Fibroblast of lung (primary cell): ENCODE data around the gene OCIAD1. TPM values are rescaled to one million over a fixed set of nuclear protein-coding genes. Genes with fewer than 3 reads are reported as not detected.

Source experiments
- DNase-seq, 2 donors: peaks; one replicate each; pipeline versions ENCODE4 v3.0.0 to v3.0.0-alpha.2; 2010; ENCODE audit warnings: low read depth in 2 of 2
- H2AFZ ChIP-seq: 2 replicates; pipeline ENCODE4 v1.5.1; 2012; ENCODE audit warnings: low read length, control low read depth, inconsistent platforms
- H3K27ac ChIP-seq: 2 replicates; pipeline ENCODE4 v1.5.1; 2011; ENCODE audit warnings: low read length, control low read depth; ENCODE audit not compliant: insufficient read depth
- H3K27me3 ChIP-seq: 2 replicates; pipeline ENCODE4 v1.5.1; 2011; ENCODE audit warnings: mild to moderate bottlenecking, low read length; ENCODE audit not compliant: control insufficient read depth, insufficient read depth
- H3K36me3 ChIP-seq: 2 replicates; pipeline ENCODE4 v1.5.1; 2011; ENCODE audit warnings: low read length; ENCODE audit not compliant: control insufficient read depth, insufficient read depth
- H3K4me1 ChIP-seq: 2 replicates; pipeline ENCODE4 v1.5.1; 2011; ENCODE audit warnings: low read length; ENCODE audit not compliant: control insufficient read depth, insufficient read depth; ENCODE audit errors: extremely low read depth
- H3K4me2 ChIP-seq: 2 replicates; pipeline ENCODE4 v1.5.1; 2011; ENCODE audit warnings: low read length, control low read depth; ENCODE audit not compliant: insufficient read depth; ENCODE audit errors: extremely low read depth
- H3K4me3 ChIP-seq, 4 experiments: fragments of 200-600 bp in 1 of 4; sonication (generic) in 1 of 4; replicated peaks in 1 of 4; 2 replicates each; pipeline ENCODE4 v1.5.1; 2011 to 2016; ENCODE audit warnings: low read length in 4 of 4, low read depth in 3 of 4, mild to moderate bottlenecking in 3 of 4, control low read depth in 2 of 4, inconsistent platforms in 1 of 4, mixed read lengths in 1 of 4; ENCODE audit not compliant: insufficient read depth in 1 of 4; ENCODE audit errors: control extremely low read depth in 1 of 4
- H3K79me2 ChIP-seq: 2 replicates; pipeline ENCODE4 v1.5.1; 2012; ENCODE audit warnings: mild to moderate bottlenecking, low read length, inconsistent platforms; ENCODE audit not compliant: control insufficient read depth, insufficient read depth
- H3K9ac ChIP-seq: 2 replicates; pipeline ENCODE4 v1.5.1; 2011; ENCODE audit warnings: mild to moderate bottlenecking, low read length, control low read depth; ENCODE audit not compliant: insufficient read depth
- H3K9me3 ChIP-seq: 2 replicates; pipeline ENCODE4 v1.5.1; 2012; ENCODE audit warnings: low read depth, low read length; ENCODE audit not compliant: control insufficient read depth, insufficient read depth
- H4K20me1 ChIP-seq: 2 replicates; pipeline ENCODE4 v1.5.1; 2011; ENCODE audit warnings: low read length; ENCODE audit not compliant: control insufficient read depth, insufficient read depth; ENCODE audit errors: extremely low read depth
- CTCF ChIP-seq, 2 donors: IDR thresholded peaks in 1 of 2; conservative IDR thresholded peaks in 1 of 2; 1 replicate in 1 of 2; 2 replicates in 1 of 2; pipeline ENCODE4 v1.5.1; 2011 to 2012; ENCODE audit warnings: low read length in 2 of 2, control low read depth in 1 of 2, inconsistent platforms in 1 of 2, low read depth in 1 of 2, mild to moderate bottlenecking in 1 of 2
- EZH2 ChIP-seq: IDR thresholded peaks from 2 replicates; pipeline ENCODE4 v1.5.1; 2012; ENCODE audit warnings: low read length, control low read depth, mild to moderate bottlenecking; ENCODE audit errors: missing control alignments
- polyA plus RNA-seq, 2 donors: library from polyadenylated mRNA; depleted of rRNA in 1 of 2; stranded (reverse) in 1 of 2; unstranded in 1 of 2; fragments of >200 nt; gene quantifications; 2 replicates each; pipeline ENCODE4 v1.2.1, GENCODE V29; 2011 to 2012; ENCODE audit warnings: missing spikeins in 1 of 2
- total RNA-seq: library from RNA; depleted of rRNA; stranded (reverse); fragments of >200 nt; gene quantifications from 2 replicates; pipeline ENCODE4 v1.2.1, GENCODE V29; 2014

The OCIAD1 gene
- total and polyA plus RNA-seq, 2 donors (not counting 1 experiment from before 2014, with no cell fraction given): 92.8 to 163 TPM

GRCh38 chr4:48907706-48908477 is 77.0 kb downstream of the OCIAD1 start:
- Histone ChIP-seq H3K79me2 (no peaks in the 10 kb centered on the region), H2AFZ (no peak overlapping the region), H3K36me3 (no peaks in the 10 kb centered on the region), H3K9me3 (no peaks in the 10 kb centered on the region), H3K4me2 (no peak overlapping the region), H3K9ac (no peak overlapping the region), H3K4me3 (no peak overlapping the region), H4K20me1 (no peaks in the 10 kb centered on the region), H3K27me3 (no peaks in the 10 kb centered on the region), H3K27ac (no peak overlapping the region), H3K4me1 (peaks cover 3% of the 10 kb centered on the region)
- TF ChIP-seq CTCF (conservative IDR thresholded peaks at IDR 0.05 in 1 of 2, IDR thresholded peaks at IDR 0.05 in 1 of 2; ENCODE audit: low read depth in 1 of 2, low read length in 2 of 2) (no peak), EZH2 (no peak)
- DNase-seq: no peak

- TF ChIP-seq CTCF (conservative IDR thresholded peaks at IDR 0.05 in 1 of 2, IDR thresholded peaks at IDR 0.05 in 1 of 2; ENCODE audit: low read depth in 1 of 2, low read length in 2 of 2) (no peak), EZH2 (no peak)
These were observed 77.8 kb downstream of the OCIAD1 start for GRCh38 chr4:48908687-48909086.

GRCh38 chr4:48909697-48910096 is 78.8 kb downstream of the OCIAD1 start:
- no peak overlapping the region for H3K27ac ChIP-seq
- no peaks in the 10 kb centered on the region for H3K9me3 ChIP-seq
- TF ChIP-seq CTCF (conservative IDR thresholded peaks at IDR 0.05 in 1 of 2, IDR thresholded peaks at IDR 0.05 in 1 of 2; ENCODE audit: low read depth in 1 of 2, low read length in 2 of 2) (no peak), EZH2 (no peak)
- no peaks in the 10 kb centered on the region for H4K20me1 ChIP-seq
- no peaks in the 10 kb centered on the region for H3K79me2 ChIP-seq
- H3K4me2 ChIP-seq: peak overlapping the region; percentile 3
- H3K36me3 ChIP-seq: no peaks in the 10 kb centered on the region
- peaks cover 5% of the 10 kb centered on the region for H3K4me1 ChIP-seq
- H2AFZ ChIP-seq: no peak overlapping the region
- H3K9ac ChIP-seq: no peak overlapping the region
- no peaks in the 10 kb centered on the region for H3K27me3 ChIP-seq
- no peak overlapping the region for H3K4me3 ChIP-seq
- peak; percentile 95 to 99 for DNase-seq

More at GRCh38 chr4:48908687-48909086, 77.8 kb downstream of the OCIAD1 start:
- DNase-seq: no peak
- Histone ChIP-seq H4K20me1 (no peaks in the 10 kb centered on the region), H3K4me3 (no peak overlapping the region), H3K9me3 (no peaks in the 10 kb centered on the region), H3K79me2 (no peaks in the 10 kb centered on the region), H3K9ac (no peak overlapping the region), H3K4me1 (peaks cover 5% of the 10 kb centered on the region), H3K4me2 (no peak overlapping the region), H2AFZ (no peak overlapping the region), H3K36me3 (no peaks in the 10 kb centered on the region), H3K27ac (no peak overlapping the region), H3K27me3 (no peaks in the 10 kb centered on the region)
